ENCODE results near the gene CEP20. TPM values are rescaled to one million over a fixed set of nuclear protein-coding genes. Genes with fewer than 3 reads are reported as not detected.

The CEP20 gene
- total and polyA plus RNA-seq, 4 donors = 21.3 to 26.8 (median 24.7) TPM

DNA sequence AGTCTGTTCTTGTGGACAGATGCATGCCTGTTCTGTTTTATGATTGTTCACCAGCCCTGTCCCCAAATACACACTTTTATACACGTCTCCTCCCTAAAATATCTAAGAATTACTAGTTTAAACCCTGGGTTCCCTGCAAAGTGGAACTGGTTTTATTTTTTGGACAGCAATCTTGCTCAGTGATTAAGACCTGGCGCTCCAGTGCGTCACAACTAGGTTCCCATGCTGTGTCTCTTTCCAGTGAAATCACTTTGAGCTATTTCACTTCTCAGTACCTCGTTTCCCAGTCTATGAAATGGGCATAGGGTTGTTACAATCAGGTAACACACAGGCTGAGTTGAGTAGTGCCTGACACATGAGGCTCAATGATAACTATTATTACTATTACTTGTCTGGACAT lies 1.1 kb downstream of the CEP20 start:
- Histone ChIP-seq H3K27ac (ENCODE audit: low read depth in 1 of 2, low read length in 2 of 2) (no peak overlapping the region), H3K27me3 (ENCODE audit: control insufficient read depth in 1 of 2, insufficient read depth in 2 of 2, low read length in 1 of 2) (no peaks in the 10 kb centered on the region), H3K4me3 (ENCODE audit: low read length in 2 of 2) (peak overlapping the region; percentile 70 to 77), H3K4me1 (ENCODE audit: control insufficient read depth in 1 of 2, insufficient read depth in 2 of 2, low read length in 2 of 2) (peaks cover 0 to 2% of the 10 kb centered on the region in 2 donors), H3K36me3 (ENCODE audit: control insufficient read depth in 1 of 2, insufficient read depth in 2 of 2, low read length in 1 of 2) (peaks cover 0 to 2% of the 10 kb centered on the region in 2 donors), H3K9me3 (ENCODE audit: control insufficient read depth, low read length) (no peaks in the 10 kb centered on the region)
- intact Hi-C loops (cut with DNase I) = no loop called here
- 62 to 71% methylated on average over 4 of the region's 4 CpGs for WGBS, 2 donors
- ATAC-seq (ENCODE audit: low FRiP score) (no peak), DNase-seq (no peak)

- Histone ChIP-seq H3K36me3 (ENCODE audit: control insufficient read depth in 1 of 2, insufficient read depth in 2 of 2, low read length in 1 of 2) (peaks cover 0 to 2% of the 10 kb centered on the region in 2 donors), H3K9me3 (ENCODE audit: control insufficient read depth, low read length) (no peaks in the 10 kb centered on the region), H3K27ac (ENCODE audit: low read depth in 1 of 2, low read length in 2 of 2) (no peak overlapping the region), H3K27me3 (ENCODE audit: control insufficient read depth in 1 of 2, insufficient read depth in 2 of 2, low read length in 1 of 2) (no peaks in the 10 kb centered on the region), H3K4me3 (ENCODE audit: low read length in 2 of 2) (no peak overlapping the region), H3K4me1 (ENCODE audit: control insufficient read depth in 1 of 2, insufficient read depth in 2 of 2, low read length in 2 of 2) (peaks cover 0 to 2% of the 10 kb centered on the region in 2 donors)
- DNase-seq (no peak), ATAC-seq (ENCODE audit: low FRiP score) (no peak)
- 64 to 70% methylated on average over 1 of the region's 1 CpG for WGBS, 2 donors
- intact Hi-C loops (cut with DNase I) = no loop called here
Measured at GRCh38 chr16:15886078-15886477, 2.3 kb downstream of the CEP20 start.

DNA sequence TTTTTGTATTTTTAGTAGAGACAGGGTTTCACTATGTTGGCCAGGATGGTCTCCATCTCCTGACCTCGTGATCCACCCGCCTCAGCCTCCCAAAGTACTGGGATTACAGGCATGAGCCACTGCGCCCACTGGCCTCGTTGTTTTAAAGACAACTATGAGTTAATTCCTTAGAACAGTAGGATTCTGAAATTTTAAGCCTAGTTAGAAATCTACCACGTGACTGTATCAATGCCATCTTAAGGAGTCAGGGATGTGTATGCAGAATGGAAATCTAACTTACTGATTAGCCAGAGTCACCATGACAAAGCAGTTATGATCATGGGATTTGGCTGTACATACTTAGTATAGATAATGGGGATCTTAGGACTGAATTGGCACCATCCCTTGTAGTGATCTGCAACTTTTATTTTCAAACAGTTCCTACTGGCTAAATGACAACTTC lies 2.8 kb downstream of the CEP20 start:
- intact Hi-C loops (cut with DNase I) = no loop called here
- Histone ChIP-seq H3K27ac (ENCODE audit: low read depth in 1 of 2, low read length in 2 of 2) (no peak overlapping the region), H3K36me3 (ENCODE audit: control insufficient read depth in 1 of 2, insufficient read depth in 2 of 2, low read length in 1 of 2) (peaks cover 0 to 2% of the 10 kb centered on the region in 2 donors), H3K27me3 (ENCODE audit: control insufficient read depth in 1 of 2, insufficient read depth in 2 of 2, low read length in 1 of 2) (no peaks in the 10 kb centered on the region), H3K4me1 (ENCODE audit: control insufficient read depth in 1 of 2, insufficient read depth in 2 of 2, low read length in 2 of 2) (peaks cover 0 to 2% of the 10 kb centered on the region in 2 donors), H3K9me3 (ENCODE audit: control insufficient read depth, low read length) (no peaks in the 10 kb centered on the region), H3K4me3 (ENCODE audit: low read length in 2 of 2) (no peak overlapping the region)
- no peak for DNase-seq
- WGBS, 2 donors = 88 to 90% methylated on average over 5 of the region's 5 CpGs
- no peak for ATAC-seq (ENCODE audit: low FRiP score)

DNA sequence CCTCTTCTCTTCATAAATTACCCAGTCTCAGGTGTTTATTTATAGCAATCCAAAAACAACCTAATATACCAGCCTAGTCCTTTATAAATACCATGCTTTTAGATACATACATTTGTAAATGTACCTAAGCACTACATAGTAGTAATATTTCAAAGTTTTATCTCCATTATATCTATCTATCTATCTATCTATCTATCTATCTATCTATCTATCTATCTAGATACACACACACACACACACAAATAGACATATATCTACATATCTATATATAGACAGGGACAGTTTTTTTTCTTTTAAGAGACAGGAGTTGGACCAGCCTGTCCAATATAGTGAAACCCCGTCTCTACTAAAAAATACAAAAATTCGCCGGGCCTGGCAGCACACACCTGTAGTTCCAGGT lies 5.8 kb downstream of the CEP20 start:
- Histone ChIP-seq H3K4me1 (ENCODE audit: control insufficient read depth in 1 of 2, insufficient read depth in 2 of 2, low read length in 2 of 2) (peaks cover 0 to 2% of the 10 kb centered on the region in 2 donors), H3K9me3 (ENCODE audit: control insufficient read depth, low read length) (no peaks in the 10 kb centered on the region), H3K4me3 (ENCODE audit: low read length in 2 of 2) (no peak overlapping the region), H3K27me3 (ENCODE audit: control insufficient read depth in 1 of 2, insufficient read depth in 2 of 2, low read length in 1 of 2) (no peaks in the 10 kb centered on the region), H3K27ac (ENCODE audit: low read depth in 1 of 2, low read length in 2 of 2) (no peak overlapping the region), H3K36me3 (ENCODE audit: control insufficient read depth in 1 of 2, insufficient read depth in 2 of 2, low read length in 1 of 2) (peaks cover 0 to 2% of the 10 kb centered on the region in 2 donors)
- WGBS, 2 donors = 95 to 97% methylated on average over 3 of the region's 3 CpGs
- no peak for ATAC-seq (ENCODE audit: low FRiP score)
- intact Hi-C loops (cut with DNase I) = loop anchor here in 1 of 2 donors (5.0 kb wide), 1 partner anchor 145 kb away; no protein-coding TSS in a partner anchor
- no peak for DNase-seq

- Histone ChIP-seq H3K4me1 (ENCODE audit: control insufficient read depth in 1 of 2, insufficient read depth in 2 of 2, low read length in 2 of 2) (no peaks in the 10 kb centered on the region), H3K27ac (ENCODE audit: low read depth in 1 of 2, low read length in 2 of 2) (no peak overlapping the region), H3K4me3 (ENCODE audit: low read length in 2 of 2) (no peak overlapping the region), H3K36me3 (ENCODE audit: control insufficient read depth in 1 of 2, insufficient read depth in 2 of 2, low read length in 1 of 2) (peaks cover 0 to 2% of the 10 kb centered on the region in 2 donors), H3K27me3 (ENCODE audit: control insufficient read depth in 1 of 2, insufficient read depth in 2 of 2, low read length in 1 of 2) (no peaks in the 10 kb centered on the region), H3K9me3 (ENCODE audit: control insufficient read depth, low read length) (no peaks in the 10 kb centered on the region)
- intact Hi-C loops (cut with DNase I) = loop anchor here in 1 of 2 donors (5.0 kb wide), 1 partner anchor 145 kb away; no protein-coding TSS in a partner anchor
- ATAC-seq (ENCODE audit: low FRiP score) = no peak
- whole genome bisulfite sequencing, 2 donors = 94 to 96% methylated on average over 13 of the region's 13 CpGs
- peak in 1 of 2 donors; percentile 28 for DNase-seq
Measured at GRCh38 chr16:15881794-15882379, 6.5 kb downstream of the CEP20 start.

- Histone ChIP-seq H3K4me3 (ENCODE audit: low read length in 2 of 2) (no peak overlapping the region), H3K9me3 (ENCODE audit: control insufficient read depth, low read length) (no peaks in the 10 kb centered on the region), H3K27me3 (ENCODE audit: control insufficient read depth in 1 of 2, insufficient read depth in 2 of 2, low read length in 1 of 2) (no peaks in the 10 kb centered on the region), H3K36me3 (ENCODE audit: control insufficient read depth in 1 of 2, insufficient read depth in 2 of 2, low read length in 1 of 2) (peaks cover 0 to 2% of the 10 kb centered on the region in 2 donors), H3K4me1 (ENCODE audit: control insufficient read depth in 1 of 2, insufficient read depth in 2 of 2, low read length in 2 of 2) (no peaks in the 10 kb centered on the region), H3K27ac (ENCODE audit: low read depth in 1 of 2, low read length in 2 of 2) (no peak overlapping the region)
- ATAC-seq (ENCODE audit: low FRiP score) (no peak), DNase-seq (peak in 1 of 2 donors; percentile 39)
- intact Hi-C loops (cut with DNase I) = loop anchor here in 1 of 2 donors (5.0 kb wide), 1 partner anchor 147 kb away; no protein-coding TSS in a partner anchor
- 72 to 85% methylated on average over 5 of the region's 5 CpGs for WGBS, 2 donors
Measured at GRCh38 chr16:15880434-15881308, 7.7 kb downstream of the CEP20 start.

GRCh38 chr16:15879255-15879811 lies 9.1 kb downstream of the CEP20 start:
- no peak overlapping the region for H3K27ac ChIP-seq (ENCODE audit: low read depth in 1 of 2, low read length in 2 of 2)
- intact Hi-C loops (cut with DNase I) = loop anchor here in 1 of 2 donors (10.0 kb wide), 1 partner anchor 215 kb away; no protein-coding TSS in a partner anchor
- no peaks in the 10 kb centered on the region for H3K27me3 ChIP-seq (ENCODE audit: control insufficient read depth in 1 of 2, insufficient read depth in 2 of 2, low read length in 1 of 2)
- H3K36me3 ChIP-seq (ENCODE audit: control insufficient read depth in 1 of 2, insufficient read depth in 2 of 2, low read length in 1 of 2) = peaks cover 0 to 2% of the 10 kb centered on the region in 2 donors
- ATAC-seq (ENCODE audit: low FRiP score) (peak; percentile 66), DNase-seq (no peak)
- H3K4me1 ChIP-seq (ENCODE audit: control insufficient read depth in 1 of 2, insufficient read depth in 2 of 2, low read length in 2 of 2) = peaks cover 0 to 2% of the 10 kb centered on the region in 2 donors
- 83 to 85% methylated on average over 2 of the region's 2 CpGs for WGBS, 2 donors
- H3K9me3 ChIP-seq (ENCODE audit: control insufficient read depth, low read length) = no peaks in the 10 kb centered on the region
- no peak overlapping the region for H3K4me3 ChIP-seq (ENCODE audit: low read length in 2 of 2)

GRCh38 chr16:15876503-15876902 lies 11.9 kb downstream of the CEP20 start:
- H3K27me3 ChIP-seq (ENCODE audit: control insufficient read depth in 1 of 2, insufficient read depth in 2 of 2, low read length in 1 of 2) = no peaks in the 10 kb centered on the region
- no peak for ATAC-seq (ENCODE audit: low FRiP score)
- intact Hi-C loops (cut with DNase I) = loop anchor here in 1 of 2 donors (10.0 kb wide), 1 partner anchor 218 kb away; no protein-coding TSS in a partner anchor
- WGBS, 2 donors = 82 to 90% methylated on average over 5 of the region's 5 CpGs
- DNase-seq = no peak
- H3K36me3 ChIP-seq (ENCODE audit: control insufficient read depth in 1 of 2, insufficient read depth in 2 of 2, low read length in 1 of 2) = no peaks in the 10 kb centered on the region
- peaks cover 0 to 2% of the 10 kb centered on the region in 2 donors for H3K4me1 ChIP-seq (ENCODE audit: control insufficient read depth in 1 of 2, insufficient read depth in 2 of 2, low read length in 2 of 2)
- no peaks in the 10 kb centered on the region for H3K9me3 ChIP-seq (ENCODE audit: control insufficient read depth, low read length)
- H3K27ac ChIP-seq (ENCODE audit: low read depth in 1 of 2, low read length in 2 of 2) = no peak overlapping the region
- no peak overlapping the region for H3K4me3 ChIP-seq (ENCODE audit: low read length in 2 of 2)
